SH-SY5Y (cell line): ENCODE data around the gene CDR2L.

Experiments used
- GATA2 ChIP-seq: IDR thresholded peaks from 2 replicates; pipeline ENCODE4 v1.6.1; 2011; ENCODE audit warnings: mild to moderate bottlenecking, low read depth, low read length
- GATA3 ChIP-seq: IDR thresholded peaks from 2 replicates; pipeline ENCODE4 v1.6.1; 2011; ENCODE audit warnings: low read depth, mild to moderate bottlenecking, low read length, moderate library complexity

The CDR2L gene

GRCh38 chr17:74952431-74953133, 34.9 kb upstream of the CDR2L start:
- TF ChIP-seq GATA3 = no peak
- TF ChIP-seq GATA2 = no peak

- no peak for TF ChIP-seq GATA3
- TF ChIP-seq GATA2 = no peak
Observed at GRCh38 chr17:74953134-74953687, 34.2 kb upstream of the CDR2L start.

GRCh38 chr17:74954115-74954514, 33.3 kb upstream of the CDR2L start:
- TF ChIP-seq GATA2 = no peak
- no peak for TF ChIP-seq GATA3

- TF ChIP-seq GATA2 (peak; percentile 60; the same call in 1 of the 2 replicates), GATA3 (no peak)
Observed at GRCh38 chr17:74954665-74955421, 32.6 kb upstream of the CDR2L start.

GRCh38 chr17:74956093-74956492, 31.3 kb upstream of the CDR2L start:
- TF ChIP-seq GATA2 (no peak), GATA3 (no peak)

GRCh38 chr17:74957935-74958740, 29.3 kb upstream of the CDR2L start:
- no peak for TF ChIP-seq GATA3
- TF ChIP-seq GATA2 = no peak

GRCh38 chr17:74959826-74960515, 27.5 kb upstream of the CDR2L start:
- TF ChIP-seq GATA3 (no peak), GATA2 (no peak)

GRCh38 chr17:74960570-74961342, 26.7 kb upstream of the CDR2L start:
- TF ChIP-seq GATA2 (no peak), GATA3 (no peak)

- TF ChIP-seq GATA2 (no peak), GATA3 (no peak)
Observed at GRCh38 chr17:74961657-74962350, 25.6 kb upstream of the CDR2L start.

GRCh38 chr17:74962622-74963394, 24.6 kb upstream of the CDR2L start:
- TF ChIP-seq GATA3 (no peak), GATA2 (no peak)

- TF ChIP-seq GATA3 (no peak), GATA2 (no peak)
Observed at GRCh38 chr17:74963656-74964055, 23.8 kb upstream of the CDR2L start.
